ENCODE measurements around the gene PLS1.
"Not testable (repeated sequence)": the region's sequence is repeated elsewhere in the genome, so short reads cannot be mapped to it uniquely, and the experiment has no call there.

Gene PLS1

GRCh38 chr3:142693136-142693853 is 97.1 kb downstream of the PLS1 start:
- no peak for DNase-seq (ENCODE audit: low spot score)

- DNase-seq (ENCODE audit: low spot score): no peak
Measured at GRCh38 chr3:142694225-142694624, 98.0 kb downstream of the PLS1 start.

- no peak for DNase-seq (ENCODE audit: low spot score)
Measured at GRCh38 chr3:142705198-142705597, 109.0 kb downstream of the PLS1 start.

GRCh38 chr3:142706321-142707127 is 110.3 kb downstream of the PLS1 start:
- no peak for DNase-seq (ENCODE audit: low spot score)

- DNase-seq (ENCODE audit: low spot score): no peak
Measured at GRCh38 chr3:142709207-142709606, 113.0 kb downstream of the PLS1 start.

GRCh38 chr3:142714882-142715281 is 118.7 kb downstream of the PLS1 start:
- DNase-seq (ENCODE audit: low spot score): not testable (repeated sequence)

GRCh38 chr3:142716102-142716501 is 119.9 kb downstream of the PLS1 start:
- no peak for DNase-seq (ENCODE audit: low spot score)

- no peak for DNase-seq (ENCODE audit: low spot score)
Measured at GRCh38 chr3:142723665-142723967, 127.4 kb downstream of the PLS1 start.

- peak; percentile 90 for DNase-seq (ENCODE audit: low spot score)
Measured at GRCh38 chr3:142723968-142724681, 127.9 kb downstream of the PLS1 start, which contains the start of gene TRPC1. TSS of gene TRPC1 (plus strand) at chr3:142724034. CDS start at chr3:142724560, 526 bp downstream.

- peak; percentile 54 for DNase-seq (ENCODE audit: low spot score)
Measured at GRCh38 chr3:142724682-142725356, 128.6 kb downstream of the PLS1 start.

GRCh38 chr3:142725357-142725739 is 129.2 kb downstream of the PLS1 start:
- DNase-seq (ENCODE audit: low spot score): no peak

- DNase-seq (ENCODE audit: low spot score): no peak
Measured at GRCh38 chr3:142726017-142726416, 129.8 kb downstream of the PLS1 start.

GRCh38 chr3:142732066-142732465 is 135.9 kb downstream of the PLS1 start:
- DNase-seq (ENCODE audit: low spot score): no peak

GRCh38 chr3:142734834-142735233 is 138.6 kb downstream of the PLS1 start:
- no peak for DNase-seq (ENCODE audit: low spot score)

- DNase-seq (ENCODE audit: low spot score): no peak
Measured at GRCh38 chr3:142735462-142735861, 139.3 kb downstream of the PLS1 start.

- no peak for DNase-seq (ENCODE audit: low spot score)
Measured at GRCh38 chr3:142738396-142738795, 142.2 kb downstream of the PLS1 start.

GRCh38 chr3:142746646-142747045 is 150.5 kb downstream of the PLS1 start:
- no peak for DNase-seq (ENCODE audit: low spot score)

- DNase-seq (ENCODE audit: low spot score): not testable (repeated sequence)
Measured at GRCh38 chr3:142750531-142750930, 154.3 kb downstream of the PLS1 start.

- DNase-seq (ENCODE audit: low spot score): not testable (repeated sequence)
Measured at GRCh38 chr3:142752605-142753004, 156.4 kb downstream of the PLS1 start.

GRCh38 chr3:142754494-142754893 is 158.3 kb downstream of the PLS1 start:
- no peak for DNase-seq (ENCODE audit: low spot score)

Data from SW480 (cell line).